Caco-2 (cell line): ENCODE results near the gene VAPB. TPM values are rescaled to one million over a fixed set of nuclear protein-coding genes. Genes with fewer than 3 reads are reported as not detected.

Source experiments
- BruUV-seq: library from RNA; stranded (reverse); fragments of 400-500 nt; replicated peaks from 2 replicates; lab custom pipeline; 2021; lab: Mats Ljungman, UMichigan
- CTCF ChIA-PET: fragments of 300-600 bp; sonication (Branson Sonifier 250); formaldehyde crosslinking; loops from one replicate; lab custom pipeline; 2022; ENCODE audit warnings: antibody characterized with exemption; lab: Charles Lee
- POLR2A ChIA-PET: fragments of 300-600 bp; sonication (Branson Sonifier 250); formaldehyde crosslinking; loops from one replicate; lab custom pipeline; 2022; ENCODE audit warnings: antibody characterized with exemption; lab: Charles Lee
- DNase-seq, 2 experiments: peaks; one replicate each; pipeline versions ENCODE4 v3.0.0 to v3.0.0-alpha.2; 2020 to 2022
- H3K27me3 ChIP-seq: replicated peaks from 2 replicates; pipeline ENCODE4 v1.6.0; 2011; ENCODE audit warnings: low read length; ENCODE audit not compliant: control insufficient read depth, insufficient read depth
- H3K36me3 ChIP-seq: 2 replicates; pipeline ENCODE4 v1.5.1; 2011; ENCODE audit warnings: low read length; ENCODE audit not compliant: control insufficient read depth, insufficient read depth
- H3K4me1 ChIP-seq: fragments of 250-450 bp; sonication (Bioruptor Pico); 2 replicates; pipeline ENCODE4 v1.5.1; 2020; ENCODE audit warnings: mild to moderate bottlenecking
- H3K4me3 ChIP-seq: 2 replicates; pipeline ENCODE4 v1.5.1; 2011; ENCODE audit warnings: low read depth, mild to moderate bottlenecking, control low read depth, low read length
- H3K9me3 ChIP-seq: fragments of 250-450 bp; sonication (Bioruptor Pico); 2 replicates; pipeline ENCODE4 v1.5.1; 2020; ENCODE audit warnings: mild to moderate bottlenecking, moderate library complexity
- H3K27ac Mint-ChIP-seq: one replicate; pipeline ENCODE4 v1.8.0; 2022; ENCODE audit warnings: mixed read lengths; ENCODE audit not compliant: unreplicated experiment
- H3K27me3 Mint-ChIP-seq: one replicate; pipeline ENCODE4 v1.8.0; 2022; ENCODE audit warnings: mixed read lengths; ENCODE audit not compliant: insufficient read depth, unreplicated experiment
- H3K36me3 Mint-ChIP-seq: one replicate; pipeline ENCODE4 v1.8.0; 2022; ENCODE audit warnings: mild to moderate bottlenecking, mixed read lengths; ENCODE audit not compliant: insufficient read depth, unreplicated experiment
- H3K4me1 Mint-ChIP-seq: one replicate; pipeline ENCODE4 v1.8.0; 2022; ENCODE audit warnings: low read depth, mixed read lengths; ENCODE audit not compliant: unreplicated experiment
- H3K4me3 Mint-ChIP-seq: one replicate; pipeline ENCODE4 v1.8.0; 2022; ENCODE audit warnings: mild to moderate bottlenecking, moderate library complexity, mixed read lengths; ENCODE audit not compliant: unreplicated experiment
- H3K9me3 Mint-ChIP-seq: one replicate; pipeline ENCODE4 v1.8.0; 2022; ENCODE audit warnings: mixed read lengths; ENCODE audit not compliant: unreplicated experiment
- CTCF ChIP-seq, 2 experiments: fragments of 200-600 bp in 1 of 2; IDR thresholded peaks; 1 replicate in 1 of 2; 2 replicates in 1 of 2; pipeline versions ENCODE4 v1.5.1 to v1.8.0; 2011 to 2022; ENCODE audit warnings: antibody characterized with exemption in 1 of 2, control low read depth in 1 of 2, inconsistent platforms in 1 of 2, low read depth in 1 of 2, low read length in 1 of 2, mild to moderate bottlenecking in 1 of 2, moderate library complexity in 1 of 2; ENCODE audit not compliant: insufficient read depth in 1 of 2, severe bottlenecking in 1 of 2, unreplicated experiment in 1 of 2
- intact Hi-C: fragments of 100-400 bp; cut with micrococcal nuclease; formaldehyde crosslinking; loops from one replicate; pipeline ENCODE4 v1.10.0; 2022; ENCODE audit not compliant: unreplicated experiment
- total RNA-seq: library from RNA; stranded (reverse); gene quantifications from 2 replicates; pipeline ENCODE4 v1.2.3, GENCODE V29; 2022

VAPB gene
- total RNA-seq, 1 experiment from 2014 or later = 186 TPM

GRCh38 chr20:58428364-58428763, 39.3 kb downstream of the VAPB start:
- H3K4me1 Mint-ChIP-seq = peaks cover 40% of the 10 kb centered on the region
- H3K27me3 Mint-ChIP-seq = no peaks in the 10 kb centered on the region
- BruUV-seq = no TSS peak
- H3K4me3 ChIP-seq = no peak overlapping the region
- peaks cover 43% of the 10 kb centered on the region for H3K36me3 Mint-ChIP-seq
- peaks cover 3% of the 10 kb centered on the region; the same call in 1 of the 2 replicates for H3K36me3 ChIP-seq
- no peaks in the 10 kb centered on the region for H3K9me3 ChIP-seq
- H3K9me3 Mint-ChIP-seq = no peaks in the 10 kb centered on the region
- intact Hi-C loops = loop anchor here (10.0 kb wide), 1 partner anchor 104 kb away; no protein-coding TSS in a partner anchor
- H3K4me1 ChIP-seq = peaks cover 47% of the 10 kb centered on the region
- no peak for TF ChIP-seq CTCF (IDR thresholded peaks at IDR 0.05; ENCODE audit: insufficient read depth in 1 of 2, low read depth in 1 of 2, low read length in 1 of 2, severe bottlenecking in 1 of 2, unreplicated experiment in 1 of 2)
- no peaks in the 10 kb centered on the region for H3K27me3 ChIP-seq
- DNase-seq = no peak
- H3K27ac Mint-ChIP-seq = no peak overlapping the region
- CTCF ChIA-PET = no interaction called here
- POLR2A ChIA-PET = no interaction called here
- H3K4me3 Mint-ChIP-seq = no peak overlapping the region

- Histone ChIP-seq H3K27me3 (no peaks in the 10 kb centered on the region), H3K4me3 (no peak overlapping the region), H3K36me3 (peaks cover 3% of the 10 kb centered on the region; the same call in 1 of the 2 replicates), H3K9me3 (no peaks in the 10 kb centered on the region), H3K4me1 (peaks cover 44% of the 10 kb centered on the region)
- Mint-ChIP-seq H3K27me3 (no peaks in the 10 kb centered on the region), H3K9me3 (no peaks in the 10 kb centered on the region), H3K4me3 (no peak overlapping the region), H3K36me3 (peaks cover 40% of the 10 kb centered on the region), H3K27ac (no peak overlapping the region), H3K4me1 (peaks cover 34% of the 10 kb centered on the region)
- ChIA-PET CTCF (no interaction called here), POLR2A (no interaction called here)
- DNase-seq = no peak
- TF ChIP-seq CTCF (IDR thresholded peaks at IDR 0.05; ENCODE audit: insufficient read depth in 1 of 2, low read depth in 1 of 2, low read length in 1 of 2, severe bottlenecking in 1 of 2, unreplicated experiment in 1 of 2) = no peak
- intact Hi-C loops = loop anchor here (10.0 kb wide), 1 partner anchor 105 kb away; no protein-coding TSS in a partner anchor
- BruUV-seq = no TSS peak
These were observed 40.3 kb downstream of the VAPB start for GRCh38 chr20:58429303-58429702.

GRCh38 chr20:58431134-58431533, 42.1 kb downstream of the VAPB start:
- Mint-ChIP-seq H3K36me3 (peaks cover 40% of the 10 kb centered on the region), H3K4me1 (peaks cover 34% of the 10 kb centered on the region), H3K27ac (no peak overlapping the region), H3K27me3 (no peaks in the 10 kb centered on the region), H3K4me3 (no peak overlapping the region), H3K9me3 (no peaks in the 10 kb centered on the region)
- BruUV-seq = no TSS peak
- no peak for DNase-seq
- H3K9me3 ChIP-seq = no peaks in the 10 kb centered on the region
- ChIA-PET CTCF (no interaction called here), POLR2A (no interaction called here)
- H3K27me3 ChIP-seq = no peaks in the 10 kb centered on the region
- peaks cover 4% of the 10 kb centered on the region; the same call in 1 of the 2 replicates for H3K36me3 ChIP-seq
- H3K4me1 ChIP-seq = peaks cover 36% of the 10 kb centered on the region
- H3K4me3 ChIP-seq = no peak overlapping the region
- TF ChIP-seq CTCF (IDR thresholded peaks at IDR 0.05; ENCODE audit: insufficient read depth in 1 of 2, low read depth in 1 of 2, low read length in 1 of 2, severe bottlenecking in 1 of 2, unreplicated experiment in 1 of 2) = no peak
- intact Hi-C loops = no loop called here
